OCI-LY1 (cell line): ENCODE measurements around the gene SZT2.

Source experiments
- H2AFZ ChIP-seq: fragments of 200-600 bp; sonication (generic), shearing (Covaris generic); 2 replicates; pipeline ENCODE4 v1.6.0; 2014; ENCODE audit warnings: antibody characterized with exemption, mild to moderate bottlenecking, low read length
- H3F3A ChIP-seq: fragments of 200-600 bp; sonication (generic), shearing (Covaris generic); 2 replicates; pipeline ENCODE4 v1.6.0; 2014; ENCODE audit warnings: mild to moderate bottlenecking, antibody characterized with exemption, low read length, moderate library complexity; ENCODE audit not compliant: insufficient read depth
- H3K27ac ChIP-seq: fragments of 200-600 bp; sonication (generic); 2 replicates; pipeline ENCODE4 v1.5.1; 2014; ENCODE audit warnings: low read length, mixed run types, mild to moderate bottlenecking, low read depth; ENCODE audit not compliant: poor library complexity, severe bottlenecking
- H3K27me3 ChIP-seq: fragments of 200-600 bp; sonication (generic); 2 replicates; pipeline ENCODE4 v1.6.0; 2014; ENCODE audit warnings: antibody characterized with exemption, mild to moderate bottlenecking, low read length, moderate library complexity; ENCODE audit not compliant: insufficient read depth
- H3K36me3 ChIP-seq: fragments of 200-600 bp; sonication (generic); 2 replicates; pipeline ENCODE4 v1.6.1; 2014; ENCODE audit warnings: mild to moderate bottlenecking, antibody characterized with exemption, low read length, moderate library complexity, mixed read lengths; ENCODE audit not compliant: insufficient read depth
- H3K4me1 ChIP-seq: fragments of 200-600 bp; sonication (generic); 2 replicates; pipeline ENCODE4 v1.5.1; 2014; ENCODE audit warnings: mild to moderate bottlenecking, low read length, moderate library complexity; ENCODE audit not compliant: insufficient read depth, severe bottlenecking
- H3K4me2 ChIP-seq: fragments of 200-600 bp; sonication (generic), shearing (Covaris generic); 2 replicates; pipeline ENCODE4 v1.6.1; 2014; ENCODE audit warnings: low read length
- H3K4me3 ChIP-seq: fragments of 200-600 bp; sonication (generic); 2 replicates; pipeline ENCODE4 v1.5.1; 2014; ENCODE audit warnings: low read length, low read depth, mild to moderate bottlenecking, mixed read lengths; ENCODE audit not compliant: poor library complexity, severe bottlenecking
- H3K79me2 ChIP-seq: fragments of 200-600 bp; shearing (Covaris generic); 2 replicates; pipeline ENCODE4 v1.6.1; 2016; ENCODE audit warnings: mixed run types, low read length, mixed read lengths; ENCODE audit not compliant: insufficient read depth
- H3K9ac ChIP-seq: fragments of 200-600 bp; sonication (generic), shearing (Covaris generic); 2 replicates; pipeline ENCODE4 v1.6.1; 2014; ENCODE audit warnings: mild to moderate bottlenecking, low read length, mixed read lengths
- H3K9me2 ChIP-seq: fragments of 200-600 bp; sonication (generic), shearing (Covaris generic); 2 replicates; pipeline ENCODE4 v1.6.1; 2014; ENCODE audit warnings: low read depth, mild to moderate bottlenecking, low read length, mixed read lengths
- H3K9me3 ChIP-seq: fragments of 200-600 bp; shearing (Covaris generic); 2 replicates; pipeline ENCODE4 v1.6.1; 2014; ENCODE audit warnings: low read length, mixed read lengths
- H4K20me1 ChIP-seq: fragments of 200-600 bp; sonication (generic), shearing (Covaris generic); 2 replicates; pipeline ENCODE4 v1.6.0; 2016; ENCODE audit warnings: mild to moderate bottlenecking, low read length; ENCODE audit not compliant: insufficient read depth
- EZH2 ChIP-seq: fragments of 200-600 bp; sonication (generic), shearing (Covaris generic); IDR thresholded peaks from 2 replicates; pipeline ENCODE4 v1.8.0; 2017; ENCODE audit warnings: borderline replicate concordance, mixed run types, mild to moderate bottlenecking, antibody characterized with exemption, low read length, moderate library complexity, mixed read lengths
- TF ChIP-seq, protein P1 (sequence below): fragments of 200-600 bp; sonication (generic), shearing (Covaris generic); IDR thresholded peaks from 2 replicates; pipeline ENCODE4 v1.5.1; 2017; ENCODE audit warnings: mild to moderate bottlenecking, antibody characterized with exemption, low read length, moderate library complexity, mixed read lengths

The SZT2 gene

DNA sequence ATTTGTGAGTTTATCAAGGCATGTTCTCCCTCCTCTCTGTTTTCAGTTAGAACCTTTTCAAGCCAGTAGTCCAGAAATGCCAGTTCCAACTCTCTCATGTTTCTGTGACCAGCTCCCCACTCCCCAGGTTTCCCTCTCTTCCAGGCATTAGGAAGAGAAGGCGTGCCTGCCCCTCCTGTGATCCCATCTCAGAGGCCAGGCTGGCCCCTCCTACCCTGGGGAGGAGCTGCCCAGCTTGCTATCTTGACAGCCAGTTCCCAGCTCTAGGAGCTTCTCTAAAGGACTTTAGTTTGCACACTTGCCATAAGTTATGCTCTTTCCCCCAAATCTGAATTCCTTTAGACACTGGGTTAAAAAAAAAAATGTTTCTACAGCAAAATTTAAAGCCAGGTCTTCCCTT, 55.1 kb downstream of the SZT2 start:
- TF ChIP-seq EZH2: no peak
- TF ChIP-seq, protein P1, sequence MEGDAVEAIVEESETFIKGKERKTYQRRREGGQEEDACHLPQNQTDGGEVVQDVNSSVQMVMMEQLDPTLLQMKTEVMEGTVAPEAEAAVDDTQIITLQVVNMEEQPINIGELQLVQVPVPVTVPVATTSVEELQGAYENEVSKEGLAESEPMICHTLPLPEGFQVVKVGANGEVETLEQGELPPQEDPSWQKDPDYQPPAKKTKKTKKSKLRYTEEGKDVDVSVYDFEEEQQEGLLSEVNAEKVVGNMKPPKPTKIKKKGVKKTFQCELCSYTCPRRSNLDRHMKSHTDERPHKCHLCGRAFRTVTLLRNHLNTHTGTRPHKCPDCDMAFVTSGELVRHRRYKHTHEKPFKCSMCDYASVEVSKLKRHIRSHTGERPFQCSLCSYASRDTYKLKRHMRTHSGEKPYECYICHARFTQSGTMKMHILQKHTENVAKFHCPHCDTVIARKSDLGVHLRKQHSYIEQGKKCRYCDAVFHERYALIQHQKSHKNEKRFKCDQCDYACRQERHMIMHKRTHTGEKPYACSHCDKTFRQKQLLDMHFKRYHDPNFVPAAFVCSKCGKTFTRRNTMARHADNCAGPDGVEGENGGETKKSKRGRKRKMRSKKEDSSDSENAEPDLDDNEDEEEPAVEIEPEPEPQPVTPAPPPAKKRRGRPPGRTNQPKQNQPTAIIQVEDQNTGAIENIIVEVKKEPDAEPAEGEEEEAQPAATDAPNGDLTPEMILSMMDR: no peak
- Histone ChIP-seq H3K9me3 (no peaks in the 10 kb centered on the region), H3K36me3 (peaks cover 64% of the 10 kb centered on the region; the same call in 1 of the 2 replicates), H3K4me2 (no peak overlapping the region), H3K4me1 (no peaks in the 10 kb centered on the region), H3K27ac (no peak overlapping the region), H3K27me3 (no peaks in the 10 kb centered on the region), H3K9ac (no peak overlapping the region), H3K79me2 (no peaks in the 10 kb centered on the region), H3K9me2 (no peaks in the 10 kb centered on the region), H3K4me3 (no peak overlapping the region), H2AFZ (no peak overlapping the region), H3F3A (no peaks in the 10 kb centered on the region), H4K20me1 (no peaks in the 10 kb centered on the region)

DNA sequence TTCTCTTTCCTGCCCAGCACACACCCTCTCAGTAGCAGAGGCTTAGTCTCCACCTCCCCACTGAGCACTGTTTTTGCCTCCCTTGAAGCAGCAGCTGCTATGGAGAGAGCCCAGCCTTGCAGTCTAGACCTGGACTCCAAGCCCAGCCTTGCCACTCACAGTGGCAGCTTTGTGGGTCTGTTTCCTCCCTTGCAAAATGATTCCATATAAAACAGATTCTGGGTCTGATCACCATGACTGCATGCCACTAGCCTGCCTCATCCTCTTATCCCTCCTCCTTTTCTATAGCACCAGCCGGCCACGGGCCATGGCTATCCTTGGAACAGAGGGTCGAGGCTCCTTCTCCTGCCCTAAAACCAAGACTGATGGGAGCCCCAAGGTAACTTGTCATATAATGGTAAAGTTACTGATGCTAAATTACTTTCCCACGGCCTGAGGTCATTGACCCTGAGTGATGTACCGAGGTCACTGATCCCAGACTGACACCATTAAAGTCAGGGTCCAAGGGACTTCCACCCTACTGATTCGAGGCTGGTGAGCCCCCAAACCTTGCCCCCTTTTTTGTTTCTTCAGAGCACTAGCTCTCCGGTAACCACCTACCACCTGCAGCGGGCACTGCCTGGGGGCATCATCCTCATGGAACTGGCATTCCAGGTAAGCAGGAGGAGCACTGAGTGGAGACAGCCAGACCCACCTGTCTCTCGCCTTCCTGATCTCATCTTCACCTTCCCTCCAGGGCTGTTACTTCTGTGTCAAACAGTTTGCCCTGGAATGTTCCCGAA, 56.1 kb downstream of the SZT2 start:
- peaks cover 61% of the 10 kb centered on the region; the same call in 1 of the 2 replicates for H3K36me3 ChIP-seq
- H3K9ac ChIP-seq: no peak overlapping the region
- TF ChIP-seq, protein P1: no peak
- TF ChIP-seq EZH2: no peak
- no peaks in the 10 kb centered on the region for H4K20me1 ChIP-seq
- no peaks in the 10 kb centered on the region for H3F3A ChIP-seq
- H3K9me2 ChIP-seq: no peaks in the 10 kb centered on the region
- no peak overlapping the region for H2AFZ ChIP-seq
- H3K27ac ChIP-seq: no peak overlapping the region
- H3K4me3 ChIP-seq: no peak overlapping the region
- no peaks in the 10 kb centered on the region for H3K9me3 ChIP-seq
- H3K4me1 ChIP-seq: no peaks in the 10 kb centered on the region
- H3K4me2 ChIP-seq: no peak overlapping the region
- H3K27me3 ChIP-seq: no peaks in the 10 kb centered on the region
- no peaks in the 10 kb centered on the region for H3K79me2 ChIP-seq

DNA sequence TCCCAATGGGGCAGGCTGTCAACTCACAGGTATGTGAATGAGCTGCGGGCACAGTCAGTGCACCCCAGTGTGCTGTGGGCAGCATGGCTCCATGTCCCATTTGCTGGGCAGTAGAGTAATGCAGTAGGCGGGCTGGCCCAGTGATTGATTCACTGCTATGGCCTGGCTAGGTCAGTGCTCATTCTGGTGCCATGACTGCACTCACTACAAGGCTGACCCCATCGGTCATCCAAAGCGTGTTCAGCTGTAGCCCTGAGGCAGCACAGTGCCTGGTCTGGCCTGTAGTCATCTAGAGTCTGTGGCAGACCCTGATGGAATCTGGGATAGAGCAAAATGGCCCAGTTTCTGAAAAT, 56.7 kb downstream of the SZT2 start:
- H3K27me3 ChIP-seq: no peaks in the 10 kb centered on the region
- H3K27ac ChIP-seq: no peak overlapping the region
- H3K79me2 ChIP-seq: no peaks in the 10 kb centered on the region
- no peaks in the 10 kb centered on the region for H3K4me1 ChIP-seq
- H3K4me3 ChIP-seq: no peak overlapping the region
- H3F3A ChIP-seq: no peaks in the 10 kb centered on the region
- H3K9me3 ChIP-seq: no peaks in the 10 kb centered on the region
- H3K36me3 ChIP-seq: peaks cover 61% of the 10 kb centered on the region; the same call in 1 of the 2 replicates
- no peak overlapping the region for H2AFZ ChIP-seq
- TF ChIP-seq, protein P1: no peak
- TF ChIP-seq EZH2: no peak
- no peaks in the 10 kb centered on the region for H3K9me2 ChIP-seq
- no peak overlapping the region for H3K9ac ChIP-seq
- no peak overlapping the region for H3K4me2 ChIP-seq
- H4K20me1 ChIP-seq: no peaks in the 10 kb centered on the region
